OCI-LY1 (cell line): ENCODE measurements around the gene GGPS1.
"Not testable (repeated sequence)": the region's sequence is repeated elsewhere in the genome, so short reads cannot be mapped to it uniquely, and the experiment has no call there.

Source experiments
- EZH2 ChIP-seq: fragments of 200-600 bp; sonication (generic), shearing (Covaris generic); IDR thresholded peaks from 2 replicates; pipeline ENCODE4 v1.8.0; 2017; ENCODE audit warnings: borderline replicate concordance, mixed run types, mild to moderate bottlenecking, antibody characterized with exemption, low read length, moderate library complexity, mixed read lengths
- TF ChIP-seq, protein P1 (sequence below): fragments of 200-600 bp; sonication (generic), shearing (Covaris generic); IDR thresholded peaks from 2 replicates; pipeline ENCODE4 v1.5.1; 2017; ENCODE audit warnings: mild to moderate bottlenecking, antibody characterized with exemption, low read length, moderate library complexity, mixed read lengths

DNA sequence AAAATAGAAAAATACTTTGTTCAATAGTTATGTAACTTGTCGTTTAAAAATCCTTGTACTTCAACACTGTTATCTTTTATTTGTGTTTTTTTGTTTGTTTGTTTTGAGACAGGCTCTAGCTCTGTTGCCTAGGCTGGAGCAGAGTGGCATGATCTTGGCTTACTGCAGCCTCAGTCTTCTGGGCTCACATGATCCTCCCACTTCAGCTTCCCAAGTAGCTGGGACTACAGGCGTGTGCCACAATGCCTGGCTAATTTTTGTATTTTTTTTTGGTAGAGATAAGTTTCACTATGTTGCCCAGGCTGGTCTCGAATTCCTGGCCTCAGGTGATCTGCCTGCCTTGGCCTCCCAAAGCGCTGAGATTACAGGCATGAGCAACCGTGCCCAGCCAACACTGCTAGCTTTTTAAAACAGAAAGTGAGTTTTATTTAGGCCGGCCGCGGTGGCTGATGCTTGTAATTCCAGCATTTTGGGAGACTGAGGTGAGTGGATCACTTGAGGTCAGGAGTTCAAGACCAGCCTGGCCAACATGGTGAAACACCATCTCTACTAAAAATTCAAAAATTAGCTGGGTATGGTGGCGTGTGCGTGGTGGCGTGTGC is 49.9 kb downstream of the GGPS1 start:
- TF ChIP-seq, protein P1, sequence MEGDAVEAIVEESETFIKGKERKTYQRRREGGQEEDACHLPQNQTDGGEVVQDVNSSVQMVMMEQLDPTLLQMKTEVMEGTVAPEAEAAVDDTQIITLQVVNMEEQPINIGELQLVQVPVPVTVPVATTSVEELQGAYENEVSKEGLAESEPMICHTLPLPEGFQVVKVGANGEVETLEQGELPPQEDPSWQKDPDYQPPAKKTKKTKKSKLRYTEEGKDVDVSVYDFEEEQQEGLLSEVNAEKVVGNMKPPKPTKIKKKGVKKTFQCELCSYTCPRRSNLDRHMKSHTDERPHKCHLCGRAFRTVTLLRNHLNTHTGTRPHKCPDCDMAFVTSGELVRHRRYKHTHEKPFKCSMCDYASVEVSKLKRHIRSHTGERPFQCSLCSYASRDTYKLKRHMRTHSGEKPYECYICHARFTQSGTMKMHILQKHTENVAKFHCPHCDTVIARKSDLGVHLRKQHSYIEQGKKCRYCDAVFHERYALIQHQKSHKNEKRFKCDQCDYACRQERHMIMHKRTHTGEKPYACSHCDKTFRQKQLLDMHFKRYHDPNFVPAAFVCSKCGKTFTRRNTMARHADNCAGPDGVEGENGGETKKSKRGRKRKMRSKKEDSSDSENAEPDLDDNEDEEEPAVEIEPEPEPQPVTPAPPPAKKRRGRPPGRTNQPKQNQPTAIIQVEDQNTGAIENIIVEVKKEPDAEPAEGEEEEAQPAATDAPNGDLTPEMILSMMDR = not testable (repeated sequence)
- TF ChIP-seq EZH2 = not testable (repeated sequence)
